ENCODE data around the gene DDX6. TPM values are rescaled to one million over a fixed set of nuclear protein-coding genes. Genes with fewer than 3 reads are reported as not detected.
"Not testable (repeated sequence)": the region's sequence is repeated elsewhere in the genome, so short reads cannot be mapped to it uniquely, and the experiment has no call there.

The DDX6 gene
- total RNA-seq, 6 experiments from 2014 or later = 127 to 151 (median 133) TPM

GRCh38 chr11:118720078-118720477 is 70.9 kb downstream of the DDX6 start:
- Mint-ChIP-seq H3K27me3 (ENCODE audit: insufficient read depth) (peaks cover 24% of the 10 kb centered on the region), H3K4me1 (ENCODE audit: low read depth) (peaks cover 18% of the 10 kb centered on the region; the same call in 1 of the 2 replicates)
- not testable (repeated sequence) for H3K4me3 Mint-ChIP-seq; H3K27ac Mint-ChIP-seq; H3K36me3 Mint-ChIP-seq (ENCODE audit: low read depth); H3K9me3 Mint-ChIP-seq; DNase-seq

GRCh38 chr11:118718562-118718961 is 72.4 kb downstream of the DDX6 start:
- H3K36me3 Mint-ChIP-seq (ENCODE audit: low read depth); H3K27ac Mint-ChIP-seq; DNase-seq; H3K9me3 Mint-ChIP-seq; H3K4me3 Mint-ChIP-seq: not testable (repeated sequence)
- Mint-ChIP-seq H3K4me1 (ENCODE audit: low read depth) (peaks cover 18% of the 10 kb centered on the region; the same call in 1 of the 2 replicates), H3K27me3 (ENCODE audit: insufficient read depth) (peaks cover 24% of the 10 kb centered on the region)

DNA sequence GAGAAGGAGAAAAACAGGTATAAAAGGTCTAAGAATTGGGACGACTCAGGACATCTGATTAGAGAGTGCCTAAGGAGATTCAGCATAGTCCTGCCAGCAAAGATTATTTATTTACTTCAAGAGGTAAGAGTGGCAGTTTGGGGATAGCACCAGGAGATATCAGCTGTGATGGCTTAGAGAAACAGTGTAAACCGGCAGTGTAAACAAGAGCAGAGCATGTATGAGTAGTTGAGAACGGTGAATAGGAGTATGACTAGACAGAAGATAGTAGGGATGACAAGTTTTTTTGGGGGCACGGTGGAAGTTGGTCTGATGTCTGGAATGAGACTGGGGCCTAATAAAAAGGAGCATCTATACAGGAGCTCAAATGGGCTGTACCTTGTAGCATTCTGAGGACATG is 73.2 kb downstream of the DDX6 start:
- not testable (repeated sequence) for H3K36me3 Mint-ChIP-seq (ENCODE audit: low read depth); H3K27ac Mint-ChIP-seq; DNase-seq; H3K9me3 Mint-ChIP-seq; H3K4me3 Mint-ChIP-seq
- Mint-ChIP-seq H3K4me1 (ENCODE audit: low read depth) (peaks cover 18% of the 10 kb centered on the region; the same call in 1 of the 2 replicates), H3K27me3 (ENCODE audit: insufficient read depth) (peaks cover 24% of the 10 kb centered on the region)

DNA sequence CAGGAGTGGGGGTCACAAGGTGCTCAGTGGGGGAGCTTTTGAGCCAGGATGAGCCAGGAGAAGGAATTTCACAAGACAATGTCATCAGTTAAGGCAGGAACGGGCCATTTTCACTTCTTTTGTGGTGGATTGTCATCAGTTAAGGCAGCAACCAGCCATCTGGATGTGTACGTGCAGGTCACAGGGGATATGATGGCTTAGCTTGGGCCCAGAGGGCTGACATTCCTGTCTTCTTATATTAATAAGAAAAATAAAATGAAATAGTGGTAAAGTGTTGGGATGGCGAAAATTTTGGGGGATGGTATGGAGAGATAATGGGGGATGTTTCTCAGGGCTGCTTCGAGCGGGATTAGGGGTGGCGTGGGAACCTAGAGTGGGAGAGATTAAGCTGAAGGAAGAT is 73.7 kb downstream of the DDX6 start:
- not testable (repeated sequence) for H3K27ac Mint-ChIP-seq; H3K4me3 Mint-ChIP-seq; H3K9me3 Mint-ChIP-seq; DNase-seq; H3K36me3 Mint-ChIP-seq (ENCODE audit: low read depth)
- H3K27me3 Mint-ChIP-seq (ENCODE audit: insufficient read depth) = peaks cover 23% of the 10 kb centered on the region
- H3K4me1 Mint-ChIP-seq (ENCODE audit: low read depth) = peaks cover 18% of the 10 kb centered on the region; the same call in 1 of the 2 replicates

- Mint-ChIP-seq H3K27ac (no peak overlapping the region), H3K4me1 (ENCODE audit: low read depth) (peaks cover 18% of the 10 kb centered on the region; the same call in 1 of the 2 replicates), H3K9me3 (no peaks in the 10 kb centered on the region), H3K27me3 (ENCODE audit: insufficient read depth) (peaks cover 22% of the 10 kb centered on the region), H3K4me3 (no peak overlapping the region), H3K36me3 (ENCODE audit: low read depth) (no peaks in the 10 kb centered on the region)
- DNase-seq = no peak
- TF ChIP-seq, protein P1, sequence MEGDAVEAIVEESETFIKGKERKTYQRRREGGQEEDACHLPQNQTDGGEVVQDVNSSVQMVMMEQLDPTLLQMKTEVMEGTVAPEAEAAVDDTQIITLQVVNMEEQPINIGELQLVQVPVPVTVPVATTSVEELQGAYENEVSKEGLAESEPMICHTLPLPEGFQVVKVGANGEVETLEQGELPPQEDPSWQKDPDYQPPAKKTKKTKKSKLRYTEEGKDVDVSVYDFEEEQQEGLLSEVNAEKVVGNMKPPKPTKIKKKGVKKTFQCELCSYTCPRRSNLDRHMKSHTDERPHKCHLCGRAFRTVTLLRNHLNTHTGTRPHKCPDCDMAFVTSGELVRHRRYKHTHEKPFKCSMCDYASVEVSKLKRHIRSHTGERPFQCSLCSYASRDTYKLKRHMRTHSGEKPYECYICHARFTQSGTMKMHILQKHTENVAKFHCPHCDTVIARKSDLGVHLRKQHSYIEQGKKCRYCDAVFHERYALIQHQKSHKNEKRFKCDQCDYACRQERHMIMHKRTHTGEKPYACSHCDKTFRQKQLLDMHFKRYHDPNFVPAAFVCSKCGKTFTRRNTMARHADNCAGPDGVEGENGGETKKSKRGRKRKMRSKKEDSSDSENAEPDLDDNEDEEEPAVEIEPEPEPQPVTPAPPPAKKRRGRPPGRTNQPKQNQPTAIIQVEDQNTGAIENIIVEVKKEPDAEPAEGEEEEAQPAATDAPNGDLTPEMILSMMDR (IDR thresholded peaks at IDR 0.05) = no peak
Measured at GRCh38 chr11:118715837-118716260, 75.1 kb downstream of the DDX6 start.

- TF ChIP-seq, protein P1 (IDR thresholded peaks at IDR 0.05) = no peak
- H3K36me3 Mint-ChIP-seq (ENCODE audit: low read depth) = no peaks in the 10 kb centered on the region
- no peak overlapping the region for H3K27ac Mint-ChIP-seq
- peaks cover 20% of the 10 kb centered on the region for H3K27me3 Mint-ChIP-seq (ENCODE audit: insufficient read depth)
- H3K4me3 Mint-ChIP-seq = no peak overlapping the region
- no peak for DNase-seq
- H3K9me3 Mint-ChIP-seq = no peaks in the 10 kb centered on the region
- peaks cover 18% of the 10 kb centered on the region; the same call in 1 of the 2 replicates for H3K4me1 Mint-ChIP-seq (ENCODE audit: low read depth)
Measured at GRCh38 chr11:118715245-118715831, 75.6 kb downstream of the DDX6 start.

GRCh38 chr11:118714816-118715215 is 76.1 kb downstream of the DDX6 start:
- peaks cover 17% of the 10 kb centered on the region for H3K27me3 Mint-ChIP-seq (ENCODE audit: insufficient read depth)
- no peaks in the 10 kb centered on the region for H3K36me3 Mint-ChIP-seq (ENCODE audit: low read depth)
- no peak overlapping the region for H3K4me3 Mint-ChIP-seq
- no peak overlapping the region for H3K27ac Mint-ChIP-seq
- TF ChIP-seq, protein P1 (IDR thresholded peaks at IDR 0.05) = no peak
- no peaks in the 10 kb centered on the region for H3K9me3 Mint-ChIP-seq
- DNase-seq = no peak
- H3K4me1 Mint-ChIP-seq (ENCODE audit: low read depth) = peaks cover 18% of the 10 kb centered on the region; the same call in 1 of the 2 replicates

DNA sequence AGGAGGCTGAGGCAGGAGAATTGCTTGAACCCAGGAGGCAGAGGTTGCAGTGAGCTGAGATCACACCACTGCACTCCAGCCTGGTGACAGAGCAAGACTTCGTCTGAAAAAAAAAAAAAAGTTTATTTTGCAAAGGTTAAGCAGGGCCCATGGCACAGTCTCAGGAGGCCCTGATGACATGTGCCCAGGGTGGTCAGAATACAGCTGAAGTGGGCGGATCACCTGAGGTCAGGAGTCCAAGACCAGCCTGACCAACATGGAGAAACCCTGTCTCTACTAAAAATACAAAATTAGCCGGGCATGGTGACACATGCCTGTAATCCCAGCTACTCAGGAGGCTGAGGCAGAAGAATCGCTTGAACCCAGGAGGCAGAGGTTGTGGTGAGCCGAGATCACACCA is 76.5 kb downstream of the DDX6 start:
- DNase-seq; H3K36me3 Mint-ChIP-seq (ENCODE audit: low read depth); H3K27ac Mint-ChIP-seq; H3K4me3 Mint-ChIP-seq; H3K9me3 Mint-ChIP-seq: not testable (repeated sequence)
- Mint-ChIP-seq H3K4me1 (ENCODE audit: low read depth) (peaks cover 18% of the 10 kb centered on the region; the same call in 1 of the 2 replicates), H3K27me3 (ENCODE audit: insufficient read depth) (peaks cover 15% of the 10 kb centered on the region)

Measured in HFFc6 (cell line).